GM18873 (cell line): ENCODE data around the gene KRTCAP2.

Experiments
- ATAC-seq: cut with Tn5 transposase; IDR thresholded peaks from one replicate; pipeline ENCODE4 v1.9.1; 2021; ENCODE audit warnings: mild to moderate bottlenecking, moderate library complexity, moderate number of reproducible peaks; ENCODE audit not compliant: unreplicated experiment, low FRiP score

Gene KRTCAP2

DNA sequence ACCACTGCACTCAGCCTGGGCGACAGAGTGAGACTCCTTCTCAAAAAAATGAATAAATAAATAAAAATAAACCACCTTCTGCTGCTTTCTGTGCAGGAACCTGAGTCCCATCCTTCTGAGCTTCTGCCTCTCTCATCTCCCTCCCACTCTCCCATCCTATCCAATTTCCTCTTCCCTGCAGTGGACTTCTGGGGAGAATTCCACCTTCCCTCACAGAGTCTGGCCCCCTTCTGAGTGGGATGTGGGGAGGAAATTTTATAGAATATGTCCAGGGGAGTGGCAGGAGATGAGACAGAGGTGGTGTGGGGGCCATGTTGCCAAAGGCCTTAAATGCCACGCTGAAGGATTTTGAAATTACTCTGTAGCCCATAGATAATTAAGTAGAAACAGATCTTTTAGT, 50.8 kb downstream of the KRTCAP2 start:
- no peak for ATAC-seq

DNA sequence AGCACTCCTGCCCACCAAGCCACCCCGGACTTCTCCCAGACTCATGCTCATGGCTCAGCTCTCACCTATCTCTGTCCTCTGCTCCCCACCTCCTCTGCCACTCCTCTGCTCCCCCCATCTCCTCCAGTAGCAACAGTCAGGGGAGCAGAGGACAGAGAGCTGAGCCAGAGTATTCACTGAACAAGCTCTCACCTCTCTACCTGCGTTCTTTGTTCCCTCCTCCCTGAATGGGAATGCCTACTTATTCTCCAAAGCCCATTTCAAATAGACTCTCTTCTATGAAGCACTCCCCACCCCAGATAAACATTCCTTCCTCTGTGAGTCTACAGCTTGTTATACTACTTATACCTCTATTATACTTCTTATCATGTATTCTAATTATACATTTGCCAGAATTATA, 51.9 kb downstream of the KRTCAP2 start:
- ATAC-seq = no peak

DNA sequence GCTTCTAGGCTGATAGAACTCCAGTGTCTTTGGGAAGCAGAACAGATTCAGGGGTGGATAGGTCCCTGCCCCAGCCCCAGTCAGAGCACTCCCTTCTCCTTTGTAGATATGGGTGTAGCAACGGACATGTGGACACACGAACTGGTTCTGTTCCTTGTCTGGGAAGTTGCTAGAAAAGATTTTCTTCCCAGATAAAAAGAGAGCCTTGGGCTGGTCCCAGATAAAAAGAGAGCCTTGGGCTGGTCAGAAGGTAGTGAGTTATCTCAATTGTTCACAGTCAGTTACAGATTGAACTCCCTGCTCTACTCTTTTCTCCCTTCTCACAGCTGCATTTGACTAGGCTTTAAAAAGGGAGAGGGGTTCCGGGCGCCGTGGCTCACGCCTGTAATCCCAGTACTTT, 52.9 kb downstream of the KRTCAP2 start:
- no peak for ATAC-seq
